ENCODE results near the gene PTGER3.

PTGER3 gene

DNA sequence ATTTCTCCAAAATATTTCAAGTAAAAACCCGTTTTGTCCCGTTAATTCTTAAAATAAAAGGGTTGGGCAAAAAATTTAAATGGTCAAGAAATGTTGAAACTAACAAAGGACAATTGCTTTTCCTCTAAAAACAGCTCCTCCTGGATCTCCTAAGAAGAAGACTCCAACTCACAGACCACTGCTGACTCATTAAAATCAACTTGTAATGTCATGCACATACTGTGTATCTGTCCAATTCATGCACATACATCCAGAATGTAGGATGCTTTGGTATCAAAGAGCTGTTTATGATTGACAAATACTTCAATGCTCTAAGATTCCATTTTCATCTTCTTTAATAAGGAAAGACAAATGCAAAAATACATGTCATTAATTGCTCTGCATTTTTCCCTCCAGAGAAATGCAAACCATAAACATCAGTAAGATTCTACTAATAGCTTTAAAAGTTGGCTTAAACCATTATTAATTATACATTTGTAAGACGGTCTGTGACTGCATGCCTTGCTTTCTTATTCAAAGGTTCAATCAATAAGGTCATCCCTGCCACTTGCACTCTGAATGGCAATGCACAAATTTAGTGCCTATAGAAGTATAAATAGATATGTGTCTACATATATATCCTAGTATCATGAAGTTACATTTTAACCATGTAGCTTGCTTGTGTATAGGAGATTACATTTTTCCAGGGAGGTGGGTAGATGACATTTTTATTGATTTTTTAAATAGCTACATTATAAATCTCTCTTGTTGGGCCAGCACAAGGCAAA, 44.7 kb downstream of the PTGER3 start:
- TF ChIP-seq, protein P1, sequence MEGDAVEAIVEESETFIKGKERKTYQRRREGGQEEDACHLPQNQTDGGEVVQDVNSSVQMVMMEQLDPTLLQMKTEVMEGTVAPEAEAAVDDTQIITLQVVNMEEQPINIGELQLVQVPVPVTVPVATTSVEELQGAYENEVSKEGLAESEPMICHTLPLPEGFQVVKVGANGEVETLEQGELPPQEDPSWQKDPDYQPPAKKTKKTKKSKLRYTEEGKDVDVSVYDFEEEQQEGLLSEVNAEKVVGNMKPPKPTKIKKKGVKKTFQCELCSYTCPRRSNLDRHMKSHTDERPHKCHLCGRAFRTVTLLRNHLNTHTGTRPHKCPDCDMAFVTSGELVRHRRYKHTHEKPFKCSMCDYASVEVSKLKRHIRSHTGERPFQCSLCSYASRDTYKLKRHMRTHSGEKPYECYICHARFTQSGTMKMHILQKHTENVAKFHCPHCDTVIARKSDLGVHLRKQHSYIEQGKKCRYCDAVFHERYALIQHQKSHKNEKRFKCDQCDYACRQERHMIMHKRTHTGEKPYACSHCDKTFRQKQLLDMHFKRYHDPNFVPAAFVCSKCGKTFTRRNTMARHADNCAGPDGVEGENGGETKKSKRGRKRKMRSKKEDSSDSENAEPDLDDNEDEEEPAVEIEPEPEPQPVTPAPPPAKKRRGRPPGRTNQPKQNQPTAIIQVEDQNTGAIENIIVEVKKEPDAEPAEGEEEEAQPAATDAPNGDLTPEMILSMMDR (IDR thresholded peaks at IDR 0.05; ENCODE audit: low read depth, low read length), result no peak

DNA sequence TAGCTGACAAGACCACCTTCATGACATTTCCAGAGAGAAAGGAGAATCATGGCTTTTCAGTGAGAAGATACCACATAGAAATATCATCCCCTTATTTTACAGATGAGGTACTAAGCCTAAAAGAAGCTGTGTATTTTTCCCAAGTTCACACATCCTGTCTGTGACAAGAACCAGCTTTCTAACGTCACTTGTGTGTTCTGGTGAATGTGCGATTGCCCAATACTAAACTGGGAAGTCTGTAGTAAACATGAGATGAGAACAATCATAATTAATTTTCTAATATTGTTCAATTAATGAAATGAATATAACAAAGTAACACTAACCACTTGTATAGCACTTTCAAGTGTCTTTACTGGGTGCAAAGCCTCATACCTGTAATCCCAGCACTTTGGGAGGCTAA, 46.0 kb downstream of the PTGER3 start:
- DNase-seq (ENCODE audit: extremely low read depth, low read depth), result no peak
- TF ChIP-seq, protein P1 (IDR thresholded peaks at IDR 0.05; ENCODE audit: low read depth, low read length), result no peak

More for the DNA sequence above, 44.7 kb downstream of the PTGER3 start:
- DNase-seq (ENCODE audit: extremely low read depth, low read depth), result no peak

DNA sequence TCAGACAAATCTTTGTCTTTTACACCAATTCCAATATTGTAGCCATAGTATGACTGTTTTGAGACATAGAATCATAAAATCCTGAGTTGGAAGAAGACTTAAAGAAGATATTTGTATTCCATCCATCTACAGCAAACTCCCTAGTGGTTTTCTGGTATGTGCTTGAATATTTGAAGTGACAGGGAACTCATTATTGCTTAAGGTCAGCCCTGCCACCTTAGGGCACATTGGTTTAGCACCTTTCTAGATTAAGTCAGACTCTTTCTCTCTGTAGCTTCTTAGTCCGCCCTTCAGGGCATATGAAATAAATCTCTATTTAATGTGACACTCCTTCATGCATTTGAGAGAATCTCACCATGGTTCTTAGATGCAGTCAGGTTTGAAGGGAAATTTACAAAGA, 49.8 kb downstream of the PTGER3 start:
- TF ChIP-seq, protein P1 (IDR thresholded peaks at IDR 0.05; ENCODE audit: low read depth, low read length), result no peak
- DNase-seq (ENCODE audit: extremely low read depth, low read depth), result no peak

DNA sequence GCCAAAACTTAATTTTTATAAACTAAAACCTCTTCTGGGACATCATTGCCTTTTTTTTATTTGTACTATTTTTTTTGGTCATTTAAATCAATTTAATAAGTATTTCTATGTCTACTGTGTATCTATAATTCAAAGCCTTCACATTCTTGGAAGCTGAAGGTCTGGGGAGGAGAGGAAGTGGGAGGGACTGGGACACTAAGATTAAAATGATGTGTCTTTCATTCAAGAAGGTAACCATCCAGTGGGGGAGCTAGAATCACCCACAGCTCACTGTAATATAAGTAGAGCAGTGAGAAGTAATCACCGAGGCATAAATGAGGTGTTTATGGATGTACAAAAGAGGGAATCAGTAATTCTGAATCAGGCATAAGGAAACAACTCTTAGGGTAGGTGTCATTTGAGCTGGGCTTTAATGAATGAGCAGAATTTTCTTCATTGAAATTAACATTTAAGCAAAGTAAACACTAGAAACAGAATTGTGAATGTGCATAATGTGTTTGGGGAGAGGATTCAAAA, 52.8 kb downstream of the PTGER3 start:
- DNase-seq (ENCODE audit: extremely low read depth, low read depth), result no peak
- TF ChIP-seq, protein P1 (IDR thresholded peaks at IDR 0.05; ENCODE audit: low read depth, low read length), result no peak

DNA sequence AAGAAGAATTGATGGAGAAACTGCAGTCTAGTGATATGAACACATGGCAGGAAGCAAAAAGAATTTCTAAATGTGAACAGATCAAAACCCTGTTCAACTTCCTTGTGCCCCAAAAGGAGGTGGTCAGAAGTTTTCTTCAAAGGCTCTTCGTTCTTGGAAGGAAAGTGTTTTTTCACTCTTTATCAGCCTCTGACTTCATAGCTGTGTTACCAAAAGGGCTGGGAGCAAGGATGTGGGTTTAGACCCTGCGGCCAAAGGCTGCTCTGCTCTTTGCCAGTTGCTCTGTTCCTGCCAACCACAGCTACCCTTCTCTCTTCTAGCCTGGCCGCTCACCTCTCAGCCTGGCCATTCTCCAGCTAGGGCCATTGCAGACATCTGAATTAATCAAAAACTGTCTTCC, 53.8 kb downstream of the PTGER3 start:
- DNase-seq (ENCODE audit: extremely low read depth, low read depth), result no peak
- TF ChIP-seq, protein P1 (IDR thresholded peaks at IDR 0.05; ENCODE audit: low read depth, low read length), result no peak

DNA sequence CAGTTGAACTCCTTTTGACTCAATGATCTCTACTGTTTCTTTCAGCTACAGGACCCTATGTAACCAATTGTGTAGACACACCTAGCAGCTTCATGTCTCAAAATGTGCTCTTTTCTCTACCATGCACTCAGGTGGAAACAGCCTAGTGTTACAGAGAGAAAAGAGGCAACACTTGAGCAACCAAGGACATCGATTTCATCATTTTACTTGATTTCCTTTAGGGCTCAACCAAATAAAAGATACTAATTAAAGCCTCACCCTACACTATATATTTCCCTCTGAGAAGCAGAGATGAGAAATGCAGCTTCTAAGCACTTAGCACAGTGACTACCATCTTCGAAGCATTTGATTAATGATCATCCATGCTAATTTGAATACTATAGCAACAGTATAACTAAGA, 55.1 kb downstream of the PTGER3 start:
- TF ChIP-seq, protein P1 (IDR thresholded peaks at IDR 0.05; ENCODE audit: low read depth, low read length), result no peak
- no peak for DNase-seq (ENCODE audit: extremely low read depth, low read depth)

DNA sequence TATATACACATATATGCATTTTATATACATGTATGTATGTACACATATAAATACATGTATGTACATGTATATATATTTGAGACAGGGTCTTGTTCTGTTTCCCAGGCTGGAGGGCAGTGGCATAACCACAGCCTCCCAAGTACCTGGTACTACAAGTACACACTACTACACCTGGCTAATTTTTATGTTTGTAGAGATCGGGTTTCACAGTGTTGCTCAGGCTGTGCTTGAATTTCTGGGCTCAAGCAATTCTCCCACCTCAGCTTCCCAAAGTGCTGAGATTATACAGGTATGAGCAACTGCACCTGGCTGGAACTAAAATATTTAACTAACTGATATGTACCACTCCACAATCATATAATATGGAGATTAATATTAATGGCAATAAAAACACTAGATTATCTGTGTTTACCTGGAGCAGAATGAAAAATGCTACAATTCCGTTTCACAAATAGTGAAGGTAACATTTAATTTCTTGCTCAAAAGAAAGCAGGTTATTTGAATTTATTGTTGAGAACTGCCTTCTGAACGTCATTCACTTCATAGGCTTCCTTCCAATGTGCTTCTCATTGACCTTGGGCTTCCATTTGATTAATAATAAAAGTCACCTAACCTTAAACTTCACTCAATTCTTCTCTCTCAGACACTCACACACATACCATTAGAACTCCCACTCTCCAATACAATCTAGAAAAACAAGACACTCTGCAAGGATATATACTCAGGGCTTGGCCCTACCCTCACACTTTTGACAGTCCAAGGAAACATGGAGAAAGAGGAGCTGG, 57.0 kb downstream of the PTGER3 start:
- no peak for DNase-seq (ENCODE audit: extremely low read depth, low read depth)
- TF ChIP-seq, protein P1 (IDR thresholded peaks at IDR 0.05; ENCODE audit: low read depth, low read length), result no peak

Data from AG09319 (cell line).